ENCODE results near the gene REXO1. TPM values are rescaled to one million over a fixed set of nuclear protein-coding genes. Genes with fewer than 3 reads are reported as not detected.

The REXO1 gene
- total RNA-seq, 4 donors from 2014 or later, result 36.0 to 95.0 (median 56.3) TPM

DNA sequence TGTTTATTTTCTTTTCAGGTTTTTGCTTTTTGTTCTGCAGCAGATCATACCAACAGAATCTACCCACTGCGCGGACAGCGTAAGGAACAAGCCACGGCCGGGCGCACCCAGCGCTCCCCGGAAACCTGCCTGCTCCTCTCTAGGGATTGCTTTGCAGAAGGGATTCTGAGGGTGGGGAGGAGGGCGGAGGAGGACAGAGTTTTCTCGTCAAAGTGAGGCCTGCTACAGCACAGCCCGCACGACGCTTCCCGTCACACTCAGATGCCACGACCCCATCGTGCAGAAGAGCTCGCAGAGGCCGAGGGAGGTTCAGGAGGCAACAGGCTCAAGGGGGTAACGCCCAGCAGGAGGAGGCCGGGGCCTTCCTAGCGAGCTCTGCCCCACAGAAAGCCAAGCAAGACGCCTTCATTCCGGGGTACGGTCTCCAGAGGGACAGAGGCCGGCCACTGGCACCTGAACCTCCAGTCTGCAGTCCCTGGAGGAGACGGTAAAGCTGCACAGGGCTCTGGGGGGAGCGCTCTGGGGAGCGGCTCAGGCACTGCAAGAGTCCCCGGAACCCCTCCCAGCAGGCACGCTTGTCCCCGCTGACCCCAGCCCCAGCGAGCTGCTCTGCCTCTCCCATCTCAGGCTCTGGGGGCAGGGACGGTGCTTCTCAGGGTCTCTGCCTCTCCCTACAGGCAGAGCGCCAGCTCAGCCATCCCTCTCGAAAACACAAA is 6.9 kb downstream of the REXO1 start:
- intact Hi-C loops (cut with DNase I; ENCODE audit: low total_unique reads), result no loop called here
- in situ Hi-C loops (cut with MboI; ENCODE audit: low pct_ligation_motif_present in 1 of 4, low pct_unique_long_range_greater_than_20kb in 1 of 4, low sequenced_read_pairs in 3 of 4), result no loop called here
- Histone ChIP-seq H3K4me3 (peak overlapping the region in 1 of 4 donors; percentile 1), H3K27ac (peak overlapping the region; percentile 82 to 83 (median 82)), H3K27me3 (no peaks in the 10 kb centered on the region), H3K4me1 (peaks cover 39 to 97% (median 72%) of the 10 kb centered on the region in 4 donors), H3K9me3 (no peaks in the 10 kb centered on the region), H3K36me3 (no peaks in the 10 kb centered on the region)
- TF ChIP-seq EP300 (IDR thresholded peaks at IDR 0.05; ENCODE audit: low read depth) (no peak), CTCF (IDR thresholded peaks at IDR 0.05) (no peak), POLR2A (IDR thresholded peaks at IDR 0.05) (no peak), POLR2AphosphoS5 (IDR thresholded peaks at IDR 0.05) (no peak)
- no peak for DNase-seq
- 84% methylated on average over 35 of the region's 35 CpGs; no CpG with 5 or more reads in 1 of the 2 donors for WGBS, 2 donors (ENCODE audit: low coverage in 1 of 2)

- WGBS, 2 donors (ENCODE audit: low coverage in 1 of 2), result 71% methylated on average over 22 of the region's 22 CpGs; no CpG with 5 or more reads in 1 of the 2 donors
- Histone ChIP-seq H3K9me3 (no peaks in the 10 kb centered on the region), H3K36me3 (no peaks in the 10 kb centered on the region), H3K4me3 (peak overlapping the region in 1 of 4 donors; percentile 1), H3K27me3 (no peaks in the 10 kb centered on the region), H3K4me1 (peaks cover 35 to 90% (median 65%) of the 10 kb centered on the region in 4 donors), H3K27ac (peak overlapping the region; percentile 82 to 83 (median 82))
- peak; percentile 24 for TF ChIP-seq POLR2A (IDR thresholded peaks at IDR 0.05)
- no peak for TF ChIP-seq POLR2AphosphoS5 (IDR thresholded peaks at IDR 0.05)
- TF ChIP-seq EP300 (IDR thresholded peaks at IDR 0.05; ENCODE audit: low read depth), result no peak
- no peak for TF ChIP-seq CTCF (IDR thresholded peaks at IDR 0.05)
- intact Hi-C loops (cut with DNase I; ENCODE audit: low total_unique reads) (no loop called here), in situ Hi-C loops (cut with MboI; ENCODE audit: low pct_ligation_motif_present in 1 of 4, low pct_unique_long_range_greater_than_20kb in 1 of 4, low sequenced_read_pairs in 3 of 4) (no loop called here)
- DNase-seq, result no peak
Observed at GRCh38 chr19:1840541-1841115, 7.7 kb downstream of the REXO1 start.

DNA sequence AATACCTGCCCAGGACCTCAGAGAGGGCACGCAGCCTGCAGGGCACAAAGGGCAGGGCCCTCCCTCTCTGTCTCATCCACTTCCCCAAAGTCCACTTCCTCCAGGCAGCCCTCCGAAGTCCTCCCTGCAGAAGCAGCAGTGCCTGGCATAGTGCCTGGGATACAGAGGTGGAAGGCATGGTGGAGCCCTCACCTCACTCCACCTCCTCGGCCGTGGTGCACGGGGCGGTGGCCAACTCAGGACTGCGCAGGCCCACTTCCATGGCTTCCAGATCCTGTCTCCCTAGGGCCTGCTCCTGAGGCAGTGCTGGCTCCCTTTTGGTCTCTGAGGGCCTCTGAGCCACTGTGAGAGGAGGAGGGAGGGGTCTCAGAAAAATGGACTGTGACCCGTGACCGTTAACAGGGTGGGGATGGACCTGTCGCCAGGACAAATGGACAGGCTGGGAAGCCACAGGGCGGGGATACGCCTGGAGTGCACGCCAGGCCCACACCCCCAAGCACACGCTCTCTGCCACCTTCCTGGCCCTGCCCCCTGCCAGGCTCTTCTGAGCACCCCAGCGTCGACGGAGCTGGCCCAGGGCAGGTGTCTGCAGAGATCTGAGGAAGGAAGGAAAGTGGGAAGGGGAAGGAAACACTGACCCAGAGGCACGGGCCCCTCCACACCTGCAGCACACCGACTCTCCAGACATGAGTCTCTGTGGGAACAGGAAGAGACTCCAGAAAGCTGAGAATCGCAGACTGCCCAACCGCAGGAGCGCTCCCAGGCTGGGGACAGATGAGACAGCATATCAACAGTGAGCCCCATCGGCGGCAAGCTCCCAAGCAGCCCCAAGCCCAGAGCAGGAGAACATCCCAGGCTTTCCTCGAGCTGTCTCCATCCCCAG is 8.4 kb downstream of the REXO1 start:
- intact Hi-C loops (cut with DNase I; ENCODE audit: low total_unique reads) (no loop called here), in situ Hi-C loops (cut with MboI; ENCODE audit: low pct_ligation_motif_present in 1 of 4, low pct_unique_long_range_greater_than_20kb in 1 of 4, low sequenced_read_pairs in 3 of 4) (no loop called here)
- TF ChIP-seq EP300 (IDR thresholded peaks at IDR 0.05; ENCODE audit: low read depth), result peak; percentile 92
- TF ChIP-seq CTCF (IDR thresholded peaks at IDR 0.05), result no peak
- TF ChIP-seq POLR2AphosphoS5 (IDR thresholded peaks at IDR 0.05), result peak; percentile 64 to 85 (median 75)
- TF ChIP-seq POLR2A (IDR thresholded peaks at IDR 0.05), result peak; percentile 74
- Histone ChIP-seq H3K27me3 (no peaks in the 10 kb centered on the region), H3K9me3 (no peaks in the 10 kb centered on the region), H3K4me1 (peaks cover 35 to 82% (median 58%) of the 10 kb centered on the region in 4 donors), H3K27ac (peak overlapping the region; percentile 82 to 83 (median 82)), H3K4me3 (peak overlapping the region in 2 of 4 donors; percentile 0 to 6), H3K36me3 (no peaks in the 10 kb centered on the region)
- WGBS, 2 donors (ENCODE audit: low coverage in 1 of 2), result 54% methylated on average over 25 of the region's 25 CpGs; no CpG with 5 or more reads in 1 of the 2 donors
- DNase-seq, result peak; percentile 87

Data from transverse colon (tissue), 4 donors.